GM23338 (cell line): ENCODE results near the gene CTBP2. TPM values are rescaled to one million over a fixed set of nuclear protein-coding genes. Genes with fewer than 3 reads are reported as not detected.
A peak's percentile ranks its signal among the peaks of the same experiment; 100 is the strongest.

Source experiments
- ATAC-seq: fragments of 200-7000 bp; cut with Tn5 transposase; 3 replicates; pipeline ENCODE4 v1.9.1; 2020
- DNase-seq: peaks from one replicate; pipeline ENCODE4 v3.0.0-alpha.2; 2015; ENCODE audit warnings: low spot score
- H2AFZ ChIP-seq: fragments of 200-600 bp; sonication (generic); 2 replicates; pipeline ENCODE4 v1.8.0; 2016; ENCODE audit warnings: antibody characterized with exemption, mild to moderate bottlenecking, moderate library complexity
- H3F3A ChIP-seq: fragments of 200-600 bp; sonication (generic); replicated peaks from 2 replicates; pipeline ENCODE4 v1.8.0; 2017; ENCODE audit warnings: antibody characterized with exemption, mixed run types, low read depth
- H3K27ac ChIP-seq: fragments of 200-600 bp; sonication (generic); 2 replicates; pipeline ENCODE4 v1.6.1; 2016; ENCODE audit warnings: low read depth
- H3K27me3 ChIP-seq: fragments of 200-600 bp; sonication (generic); 2 replicates; pipeline ENCODE4 v1.8.0; 2016; ENCODE audit warnings: mild to moderate bottlenecking, mixed run types, moderate library complexity; ENCODE audit not compliant: insufficient read depth
- H3K36me3 ChIP-seq: fragments of 200-600 bp; sonication (generic); 2 replicates; pipeline ENCODE4 v1.8.0; 2016; ENCODE audit warnings: mild to moderate bottlenecking; ENCODE audit not compliant: insufficient read depth
- H3K4me1 ChIP-seq: fragments of 200-600 bp; sonication (generic); 2 replicates; pipeline ENCODE4 v1.8.0; 2016; ENCODE audit warnings: mild to moderate bottlenecking, moderate library complexity; ENCODE audit not compliant: insufficient read depth
- H3K4me2 ChIP-seq: fragments of 200-600 bp; sonication (generic); 2 replicates; pipeline ENCODE4 v1.7.1; 2017; ENCODE audit warnings: mixed run types
- H3K4me3 ChIP-seq: fragments of 200-600 bp; sonication (generic); 2 replicates; pipeline ENCODE4 v1.6.1; 2016; ENCODE audit warnings: mixed run types
- H3K79me2 ChIP-seq: fragments of 200-600 bp; sonication (generic); replicated peaks from 2 replicates; pipeline ENCODE4 v1.8.0; 2017; ENCODE audit warnings: mild to moderate bottlenecking; ENCODE audit not compliant: insufficient read depth
- H3K9me2 ChIP-seq: fragments of 200-600 bp; sonication (generic); 2 replicates; pipeline ENCODE4 v1.8.0; 2017; ENCODE audit not compliant: insufficient read depth
- H4K20me1 ChIP-seq: fragments of 200-600 bp; sonication (generic); replicated peaks from 2 replicates; pipeline ENCODE4 v1.8.0; 2017; ENCODE audit warnings: mild to moderate bottlenecking; ENCODE audit not compliant: insufficient read depth
- H3K27ac Mint-ChIP-seq: 2 replicates; pipeline ENCODE4 v1.8.0; 2020; ENCODE audit warnings: inconsistent platforms, mild to moderate bottlenecking, moderate library complexity, mixed read lengths
- H3K27me3 Mint-ChIP-seq: 3 replicates; pipeline ENCODE4 v1.8.0; 2022; ENCODE audit warnings: low read depth, mild to moderate bottlenecking, moderate library complexity, mixed read lengths, inconsistent platforms; ENCODE audit not compliant: insufficient read depth, poor library complexity
- H3K36me3 Mint-ChIP-seq: 3 replicates; pipeline ENCODE4 v1.8.0; 2021; ENCODE audit warnings: low read depth, mild to moderate bottlenecking, inconsistent platforms, moderate library complexity, mixed read lengths
- H3K4me1 Mint-ChIP-seq: 3 replicates; pipeline ENCODE4 v1.8.0; 2020; ENCODE audit warnings: mild to moderate bottlenecking, inconsistent platforms, mixed read lengths
- H3K4me3 Mint-ChIP-seq: 3 replicates; pipeline ENCODE4 v1.8.0; 2021; ENCODE audit warnings: moderate library complexity, mild to moderate bottlenecking, inconsistent platforms, mixed read lengths
- H3K9me3 Mint-ChIP-seq: 3 replicates; pipeline ENCODE4 v1.8.0; 2020; ENCODE audit warnings: moderate library complexity, mild to moderate bottlenecking, inconsistent platforms, mixed read lengths
- CREB1 ChIP-seq: fragments of 250-450 bp; sonication (Bioruptor Pico); IDR thresholded peaks from 2 replicates; pipeline ENCODE4 v1.5.0; 2020; ENCODE audit warnings: low read depth, mild to moderate bottlenecking, moderate library complexity
- CTCF ChIP-seq, 2 experiments: fragments of 200-600 bp in 1 of 2; sonication (generic) in 1 of 2; conservative IDR thresholded peaks; 2 replicates each; pipeline versions ENCODE4 v1.5.1 to v1.6.1; 2016 to 2017; ENCODE audit warnings: antibody characterized with exemption in 2 of 2, low read depth in 2 of 2, mild to moderate bottlenecking in 2 of 2, moderate library complexity in 1 of 2
- ETS1 ChIP-seq: IDR thresholded peaks from 2 replicates; pipeline ENCODE4 v1.6.1; 2016; ENCODE audit warnings: antibody characterized with exemption
- EZH2 ChIP-seq: fragments of 200-600 bp; sonication (generic); IDR thresholded peaks from one replicate; pipeline ENCODE4 v1.8.0; 2017; ENCODE audit warnings: antibody characterized with exemption, mild to moderate bottlenecking, low read depth; ENCODE audit not compliant: unreplicated experiment
- EZH2phosphoT487 ChIP-seq: fragments of 200-600 bp; sonication (generic); IDR thresholded peaks from one replicate; pipeline ENCODE4 v1.8.1; 2018; ENCODE audit warnings: antibody characterized with exemption; ENCODE audit not compliant: unreplicated experiment
- JUNB ChIP-seq: IDR thresholded peaks from one replicate; pipeline ENCODE4 v1.6.1; 2016; ENCODE audit warnings: antibody characterized with exemption; ENCODE audit not compliant: unreplicated experiment
- NANOG ChIP-seq: IDR thresholded peaks from 2 replicates; pipeline ENCODE4 v1.6.1; 2016; ENCODE audit warnings: antibody characterized with exemption, borderline replicate concordance
- POLR2AphosphoS5 ChIP-seq: IDR thresholded peaks from 2 replicates; pipeline ENCODE4 v1.6.1; 2016; ENCODE audit warnings: antibody characterized with exemption, low read depth
- STAT1 ChIP-seq: IDR thresholded peaks from one replicate; pipeline ENCODE4 v1.6.1; 2016; ENCODE audit warnings: antibody characterized with exemption; ENCODE audit not compliant: unreplicated experiment
- ZNF114 ChIP-seq: fragments of 250-450 bp; sonication (Bioruptor Pico); IDR thresholded peaks from 2 replicates; pipeline ENCODE4 v1.5.0; 2020; ENCODE audit warnings: mild to moderate bottlenecking, moderate library complexity
- ZNF331 ChIP-seq: fragments of 250-450 bp; sonication (Bioruptor Pico); IDR thresholded peaks from 2 replicates; pipeline ENCODE4 v1.5.0; 2020; ENCODE audit warnings: low read depth, mild to moderate bottlenecking, moderate library complexity
- polyA plus RNA-seq: library from polyadenylated mRNA; unstranded; fragments of >200 nt; fragmentation: Nextera tagmentation; extraction: Ambion mirVana; gene quantifications from 2 replicates; pipeline ENCODE4 v1.2.1, GENCODE V29; 2016
- total RNA-seq: library from RNA; depleted of rRNA; stranded (reverse); fragments of >200 nt; shearing (Covaris generic); gene quantifications from 2 replicates; pipeline ENCODE4 v1.2.3, GENCODE V29; 2014
- TF ChIP-seq, protein P1 (sequence below): fragments of 250-450 bp; sonication (Bioruptor Pico); IDR thresholded peaks from 2 replicates; pipeline ENCODE4 v1.5.0; 2020; ENCODE audit warnings: mild to moderate bottlenecking, moderate library complexity

The CTBP2 gene
- total and polyA plus RNA-seq, 2 experiments from 2014 or later: 133 to 265 TPM

- no peak overlapping the region for H2AFZ ChIP-seq
- no peaks in the 10 kb centered on the region for H3K27me3 ChIP-seq
- no peaks in the 10 kb centered on the region for H3K36me3 ChIP-seq
- Mint-ChIP-seq H3K36me3 (peaks cover 81% of the 10 kb centered on the region), H3K4me3 (peak overlapping the region; percentile 50; the same call in 1 of the 3 replicates), H3K27me3 (peaks cover 19% of the 10 kb centered on the region), H3K4me1 (peaks cover 89% of the 10 kb centered on the region), H3K27ac (peak overlapping the region; percentile 78), H3K9me3 (no peaks in the 10 kb centered on the region; the same call in 2 of the 3 replicates)
- H3K4me3 ChIP-seq: peak overlapping the region; percentile 27
- H3K79me2 ChIP-seq: peaks cover 100% of the 10 kb centered on the region
- H3F3A ChIP-seq: peaks cover 29% of the 10 kb centered on the region
- H4K20me1 ChIP-seq: peaks cover 94% of the 10 kb centered on the region
- peaks cover 93% of the 10 kb centered on the region for H3K4me1 ChIP-seq
- peak overlapping the region; percentile 72; the same call in 1 of the 2 replicates for H3K27ac ChIP-seq
- H3K4me2 ChIP-seq: peak overlapping the region; percentile 69
- DNase-seq: no peak
- TF ChIP-seq STAT1 (no peak), JUNB (no peak)
- no peaks in the 10 kb centered on the region for H3K9me2 ChIP-seq
- no peak for ATAC-seq
Measured at GRCh38 chr10:125145636-125146035, 14.7 kb downstream of the CTBP2 start.

DNA sequence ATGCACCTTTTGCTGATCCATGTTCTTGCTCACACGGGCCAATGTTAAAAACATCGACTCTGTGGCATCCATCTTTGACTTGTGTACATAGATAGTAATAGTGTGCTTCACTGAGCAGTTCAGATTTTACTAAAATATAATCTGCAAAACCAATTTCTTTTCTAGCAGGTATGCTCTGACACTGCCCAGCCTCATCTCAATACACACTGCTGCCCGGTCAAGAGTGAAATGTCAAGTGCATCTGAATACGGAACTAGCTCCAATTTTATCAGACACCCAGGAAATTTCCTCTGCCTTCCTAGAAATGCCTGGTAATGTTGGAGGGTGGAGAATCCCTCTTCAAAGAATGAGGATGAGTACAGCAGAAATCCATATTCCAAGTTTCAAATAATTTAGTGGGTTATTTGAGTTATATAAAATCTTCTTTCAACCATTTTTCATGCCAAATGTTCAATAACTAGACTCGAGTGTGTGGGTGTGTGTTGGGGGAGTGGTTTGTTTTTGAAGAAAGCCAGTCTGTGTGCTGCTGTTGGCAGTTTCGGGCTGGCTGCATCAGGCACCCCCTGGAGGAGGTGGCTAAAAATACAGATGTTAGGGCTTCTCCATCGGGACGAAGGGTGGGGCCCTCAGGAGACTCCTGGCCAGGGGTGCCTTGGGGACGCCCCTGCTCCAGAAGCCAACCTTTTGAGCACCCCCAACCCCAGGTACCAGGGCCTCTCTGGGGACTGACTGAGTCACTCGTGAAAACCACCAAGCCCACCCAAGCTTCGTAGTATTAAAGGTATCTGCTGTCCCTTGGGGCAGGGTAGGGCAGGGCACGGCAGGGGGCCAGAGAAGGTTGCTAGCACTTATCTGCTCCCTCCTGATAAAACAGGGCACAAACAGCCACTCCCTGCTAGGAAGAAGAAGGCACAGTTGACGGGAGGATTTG, 15.4 kb downstream of the CTBP2 start:
- H3K27ac ChIP-seq: peak overlapping the region; percentile 72
- H3K4me1 Mint-ChIP-seq: peaks cover 87% of the 10 kb centered on the region
- H3K27ac Mint-ChIP-seq: peak overlapping the region; percentile 78
- DNase-seq (peak; percentile 81), ATAC-seq (peak; percentile 66)
- H3K9me2 ChIP-seq: no peaks in the 10 kb centered on the region
- peak overlapping the region; percentile 69 for H3K4me2 ChIP-seq
- no peaks in the 10 kb centered on the region for H3K36me3 ChIP-seq
- peak overlapping the region; percentile 27; the same call in 1 of the 2 replicates for H3K4me3 ChIP-seq
- peak overlapping the region; percentile 50 for H3K4me3 Mint-ChIP-seq
- no peak overlapping the region for H2AFZ ChIP-seq
- peaks cover 25% of the 10 kb centered on the region for H3F3A ChIP-seq
- peaks cover 80% of the 10 kb centered on the region for H3K36me3 Mint-ChIP-seq
- peaks cover 93% of the 10 kb centered on the region for H3K4me1 ChIP-seq
- H4K20me1 ChIP-seq: peaks cover 96% of the 10 kb centered on the region
- H3K27me3 Mint-ChIP-seq: peaks cover 22% of the 10 kb centered on the region
- no peaks in the 10 kb centered on the region for H3K27me3 ChIP-seq
- H3K9me3 Mint-ChIP-seq: no peaks in the 10 kb centered on the region; the same call in 2 of the 3 replicates
- H3K79me2 ChIP-seq: peaks cover 100% of the 10 kb centered on the region
- TF ChIP-seq ZNF331 (CRISPR knock-in tag) (no peak), CTCF (conservative IDR thresholded peaks at IDR 0.05; ENCODE audit: low read depth in 2 of 2) (peak; percentile 55), POLR2AphosphoS5 (0 out of 2 replicates have a peak, but pooled peaks have one; percentile 5), EZH2 (no peak), ETS1 (no peak), CREB1 (CRISPR knock-in tag) (no peak), EZH2phosphoT487 (no peak), NANOG (no peak), ZNF114 (CRISPR knock-in tag) (no peak)
- TF ChIP-seq, protein P1, sequence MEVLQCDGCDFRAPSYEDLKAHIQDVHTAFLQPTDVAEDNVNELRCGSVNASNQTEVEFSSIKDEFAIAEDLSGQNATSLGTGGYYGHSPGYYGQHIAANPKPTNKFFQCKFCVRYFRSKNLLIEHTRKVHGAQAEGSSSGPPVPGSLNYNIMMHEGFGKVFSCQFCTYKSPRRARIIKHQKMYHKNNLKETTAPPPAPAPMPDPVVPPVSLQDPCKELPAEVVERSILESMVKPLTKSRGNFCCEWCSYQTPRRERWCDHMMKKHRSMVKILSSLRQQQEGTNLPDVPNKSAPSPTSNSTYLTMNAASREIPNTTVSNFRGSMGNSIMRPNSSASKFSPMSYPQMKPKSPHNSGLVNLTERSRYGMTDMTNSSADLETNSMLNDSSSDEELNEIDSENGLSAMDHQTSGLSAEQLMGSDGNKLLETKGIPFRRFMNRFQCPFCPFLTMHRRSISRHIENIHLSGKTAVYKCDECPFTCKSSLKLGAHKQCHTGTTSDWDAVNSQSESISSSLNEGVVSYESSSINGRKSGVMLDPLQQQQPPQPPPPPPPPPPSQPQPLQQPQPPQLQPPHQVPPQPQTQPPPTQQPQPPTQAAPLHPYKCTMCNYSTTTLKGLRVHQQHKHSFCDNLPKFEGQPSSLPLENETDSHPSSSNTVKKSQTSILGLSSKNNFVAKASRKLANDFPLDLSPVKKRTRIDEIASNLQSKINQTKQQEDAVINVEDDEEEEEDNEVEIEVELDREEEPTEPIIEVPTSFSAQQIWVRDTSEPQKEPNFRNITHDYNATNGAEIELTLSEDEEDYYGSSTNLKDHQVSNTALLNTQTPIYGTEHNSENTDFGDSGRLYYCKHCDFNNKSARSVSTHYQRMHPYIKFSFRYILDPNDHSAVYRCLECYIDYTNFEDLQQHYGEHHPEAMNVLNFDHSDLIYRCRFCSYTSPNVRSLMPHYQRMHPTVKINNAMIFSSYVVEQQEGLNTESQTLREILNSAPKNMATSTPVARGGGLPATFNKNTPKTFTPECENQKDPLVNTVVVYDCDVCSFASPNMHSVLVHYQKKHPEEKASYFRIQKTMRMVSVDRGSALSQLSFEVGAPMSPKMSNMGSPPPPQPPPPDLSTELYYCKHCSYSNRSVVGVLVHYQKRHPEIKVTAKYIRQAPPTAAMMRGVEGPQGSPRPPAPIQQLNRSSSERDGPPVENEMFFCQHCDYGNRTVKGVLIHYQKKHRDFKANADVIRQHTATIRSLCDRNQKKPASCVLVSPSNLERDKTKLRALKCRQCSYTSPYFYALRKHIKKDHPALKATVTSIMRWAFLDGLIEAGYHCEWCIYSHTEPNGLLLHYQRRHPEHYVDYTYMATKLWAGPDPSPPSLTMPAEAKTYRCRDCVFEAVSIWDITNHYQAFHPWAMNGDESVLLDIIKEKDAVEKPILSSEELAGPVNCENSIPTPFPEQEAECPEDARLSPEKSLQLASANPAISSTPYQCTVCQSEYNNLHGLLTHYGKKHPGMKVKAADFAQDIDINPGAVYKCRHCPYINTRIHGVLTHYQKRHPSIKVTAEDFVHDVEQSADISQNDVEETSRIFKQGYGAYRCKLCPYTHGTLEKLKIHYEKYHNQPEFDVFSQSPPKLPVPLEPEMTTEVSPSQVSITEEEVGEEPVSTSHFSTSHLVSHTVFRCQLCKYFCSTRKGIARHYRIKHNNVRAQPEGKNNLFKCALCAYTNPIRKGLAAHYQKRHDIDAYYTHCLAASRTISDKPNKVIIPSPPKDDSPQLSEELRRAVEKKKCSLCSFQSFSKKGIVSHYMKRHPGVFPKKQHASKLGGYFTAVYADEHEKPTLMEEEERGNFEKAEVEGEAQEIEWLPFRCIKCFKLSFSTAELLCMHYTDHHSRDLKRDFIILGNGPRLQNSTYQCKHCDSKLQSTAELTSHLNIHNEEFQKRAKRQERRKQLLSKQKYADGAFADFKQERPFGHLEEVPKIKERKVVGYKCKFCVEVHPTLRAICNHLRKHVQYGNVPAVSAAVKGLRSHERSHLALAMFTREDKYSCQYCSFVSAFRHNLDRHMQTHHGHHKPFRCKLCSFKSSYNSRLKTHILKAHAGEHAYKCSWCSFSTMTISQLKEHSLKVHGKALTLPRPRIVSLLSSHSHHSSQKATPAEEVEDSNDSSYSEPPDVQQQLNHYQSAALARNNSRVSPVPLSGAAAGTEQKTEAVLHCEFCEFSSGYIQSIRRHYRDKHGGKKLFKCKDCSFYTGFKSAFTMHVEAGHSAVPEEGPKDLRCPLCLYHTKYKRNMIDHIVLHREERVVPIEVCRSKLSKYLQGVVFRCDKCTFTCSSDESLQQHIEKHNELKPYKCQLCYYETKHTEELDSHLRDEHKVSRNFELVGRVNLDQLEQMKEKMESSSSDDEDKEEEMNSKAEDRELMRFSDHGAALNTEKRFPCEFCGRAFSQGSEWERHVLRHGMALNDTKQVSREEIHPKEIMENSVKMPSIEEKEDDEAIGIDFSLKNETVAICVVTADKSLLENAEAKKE: no peak
